Neural progenitor cell (in vitro differentiated cells): ENCODE data around the gene TXNDC11. TPM values are rescaled to one million over a fixed set of nuclear protein-coding genes. Genes with fewer than 3 reads are reported as not detected.

ENCODE experiments used
- DNase-seq: peaks from one replicate; pipeline ENCODE4 v3.0.0-alpha.2; 2016; ENCODE audit warnings: low spot score
- H2AFZ ChIP-seq: fragments of 200-600 bp; sonication (generic); replicated peaks from 2 replicates; pipeline ENCODE4 v1.6.1; 2016; ENCODE audit warnings: antibody characterized with exemption
- H3F3A ChIP-seq: fragments of 200-600 bp; sonication (generic); 2 replicates; pipeline ENCODE4 v1.6.1; 2016; ENCODE audit warnings: antibody characterized with exemption, low read depth
- H3K27ac ChIP-seq: fragments of 200-600 bp; sonication (generic); 2 replicates; pipeline ENCODE4 v1.5.1; 2016; ENCODE audit warnings: mild to moderate bottlenecking
- H3K27me3 ChIP-seq: fragments of 200-600 bp; sonication (generic); 2 replicates; pipeline ENCODE4 v1.6.1; 2016; ENCODE audit warnings: mild to moderate bottlenecking, moderate library complexity
- H3K36me3 ChIP-seq: fragments of 200-600 bp; sonication (generic); 2 replicates; pipeline ENCODE4 v1.5.1; 2016
- H3K4me1 ChIP-seq: fragments of 200-600 bp; sonication (generic); 2 replicates; pipeline ENCODE4 v1.6.1; 2016; ENCODE audit warnings: mixed run types
- H3K4me2 ChIP-seq: fragments of 200-600 bp; sonication (generic); 2 replicates; pipeline ENCODE4 v1.6.1; 2016
- H3K4me3 ChIP-seq: fragments of 200-600 bp; sonication (generic); 2 replicates; pipeline ENCODE4 v1.5.1; 2016
- H3K79me2 ChIP-seq: fragments of 200-600 bp; sonication (generic); 2 replicates; pipeline ENCODE4 v1.6.1; 2016; ENCODE audit warnings: low read depth
- H3K9ac ChIP-seq: fragments of 200-600 bp; sonication (generic); 2 replicates; pipeline ENCODE4 v1.6.1; 2016
- H3K9me3 ChIP-seq: fragments of 200-600 bp; sonication (generic); 2 replicates; pipeline ENCODE4 v1.5.1; 2016; ENCODE audit warnings: low read depth
- H4K20me1 ChIP-seq: fragments of 200-600 bp; sonication (generic); 2 replicates; pipeline ENCODE4 v1.6.1; 2016; ENCODE audit warnings: low read depth
- H3K27ac Mint-ChIP-seq: 3 replicates; pipeline ENCODE4 v1.8.0; 2021; ENCODE audit warnings: mixed read lengths
- H3K27me3 Mint-ChIP-seq: 2 replicates; pipeline ENCODE4 v1.8.0; 2022; ENCODE audit warnings: low read depth, mild to moderate bottlenecking, inconsistent platforms, moderate library complexity, mixed read lengths; ENCODE audit not compliant: insufficient read depth
- H3K36me3 Mint-ChIP-seq: 3 replicates; pipeline ENCODE4 v1.8.0; 2021; ENCODE audit warnings: mixed read lengths
- H3K4me1 Mint-ChIP-seq: 3 replicates; pipeline ENCODE4 v1.8.0; 2021; ENCODE audit warnings: mixed read lengths
- H3K4me3 Mint-ChIP-seq: 3 replicates; pipeline ENCODE4 v1.8.0; 2021; ENCODE audit warnings: mild to moderate bottlenecking, moderate library complexity, mixed read lengths
- H3K9me3 Mint-ChIP-seq: 3 replicates; pipeline ENCODE4 v1.8.0; 2020; ENCODE audit warnings: mixed read lengths
- CTCF ChIP-seq: fragments of 200-600 bp; sonication (generic); IDR thresholded peaks from 2 replicates; pipeline ENCODE4 v1.5.1; 2017; ENCODE audit warnings: antibody characterized with exemption, mild to moderate bottlenecking
- EZH2 ChIP-seq: fragments of 200-600 bp; sonication (generic); IDR thresholded peaks from 2 replicates; pipeline ENCODE4 v1.6.1; 2017; ENCODE audit warnings: antibody characterized with exemption, mild to moderate bottlenecking, moderate library complexity
- EZH2phosphoT487 ChIP-seq: fragments of 200-600 bp; sonication (generic); IDR thresholded peaks from 2 replicates; pipeline ENCODE4 v1.6.1; 2017; ENCODE audit warnings: antibody characterized with exemption
- total RNA-seq: library from RNA; depleted of rRNA; stranded (reverse); fragments of >200 nt; gene quantifications from 2 replicates; pipeline ENCODE4 v1.2.3, GENCODE V29; 2015; ENCODE audit warnings: low replicate concordance

TXNDC11 gene
- total RNA-seq, 1 donor from 2014 or later, result 7.4 TPM

DNA sequence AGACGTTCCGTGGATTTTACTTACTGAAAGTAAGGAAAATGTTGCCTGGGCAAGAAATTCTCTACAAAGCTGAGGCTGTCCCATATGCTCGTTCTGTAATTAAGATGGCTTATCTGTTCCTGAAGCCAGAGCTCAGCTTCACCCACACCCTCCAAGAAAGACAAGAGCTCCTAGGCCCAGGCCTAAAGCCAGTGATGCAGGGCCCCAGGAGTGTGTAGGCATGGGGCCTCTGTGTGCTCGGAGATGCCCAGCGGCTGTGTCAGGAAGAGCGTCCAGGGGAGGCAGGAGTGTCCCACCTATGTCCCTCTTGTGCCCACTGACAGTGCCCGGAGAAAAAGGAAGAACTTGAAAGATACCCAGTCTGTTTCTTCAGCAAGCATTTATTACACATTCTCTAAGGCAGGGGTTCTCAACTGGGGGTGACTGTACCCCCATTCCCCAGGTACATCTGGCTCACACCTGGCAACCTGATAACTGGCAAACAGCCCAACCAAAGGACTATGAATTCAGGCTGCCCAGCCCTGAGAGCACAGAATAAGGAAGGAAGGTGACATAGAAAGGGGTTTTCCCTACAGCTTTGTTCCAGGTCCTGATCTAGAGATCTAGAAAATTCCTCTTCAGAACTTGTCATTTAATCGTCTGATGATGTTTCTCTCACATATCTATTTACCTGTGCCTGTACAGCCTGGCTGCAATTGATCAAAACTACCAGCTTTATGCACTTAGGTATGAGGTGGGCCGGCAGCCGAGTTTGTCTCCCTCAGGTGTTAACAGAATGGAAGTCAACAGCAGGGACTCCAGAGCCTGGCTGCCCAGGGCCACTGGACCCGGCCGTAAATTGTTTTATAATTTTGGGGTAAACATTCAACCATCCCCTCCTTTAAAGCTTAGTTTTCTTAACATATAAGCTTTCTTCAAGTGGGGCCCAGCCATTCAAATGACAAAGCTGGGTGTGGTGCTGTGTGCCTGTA is 62.4 kb downstream of the TXNDC11 start:
- peaks cover 7% of the 10 kb centered on the region for H3F3A ChIP-seq
- no peaks in the 10 kb centered on the region for H3K9me3 ChIP-seq
- peaks cover 48% of the 10 kb centered on the region for H4K20me1 ChIP-seq
- no peaks in the 10 kb centered on the region for H3K27me3 ChIP-seq
- no peak overlapping the region for H3K4me3 ChIP-seq
- Mint-ChIP-seq H3K9me3 (no peaks in the 10 kb centered on the region), H3K27me3 (peaks cover 7% of the 10 kb centered on the region), H3K36me3 (peaks cover 25% of the 10 kb centered on the region), H3K4me3 (no peak overlapping the region), H3K27ac (peak overlapping the region; percentile 22), H3K4me1 (no peaks in the 10 kb centered on the region)
- no peak overlapping the region for H3K9ac ChIP-seq
- peaks cover 5% of the 10 kb centered on the region for H3K79me2 ChIP-seq
- H3K4me1 ChIP-seq, result no peaks in the 10 kb centered on the region
- H2AFZ ChIP-seq, result no peak overlapping the region
- DNase-seq, result no peak
- H3K4me2 ChIP-seq, result no peak overlapping the region
- H3K27ac ChIP-seq, result peak overlapping the region; percentile 63
- H3K36me3 ChIP-seq, result no peaks in the 10 kb centered on the region
- TF ChIP-seq EZH2 (no peak), CTCF (no peak), EZH2phosphoT487 (no peak)

- no peak overlapping the region for H3K4me3 Mint-ChIP-seq
- H3K4me1 Mint-ChIP-seq, result peaks cover 4% of the 10 kb centered on the region
- peaks cover 19% of the 10 kb centered on the region for H3K36me3 Mint-ChIP-seq
- peaks cover 7% of the 10 kb centered on the region for H3F3A ChIP-seq
- H3K4me2 ChIP-seq, result no peak overlapping the region
- H3K4me1 ChIP-seq, result no peaks in the 10 kb centered on the region
- no peak overlapping the region for H2AFZ ChIP-seq
- no peaks in the 10 kb centered on the region for H3K9me3 ChIP-seq
- peaks cover 58% of the 10 kb centered on the region for H4K20me1 ChIP-seq
- H3K27ac ChIP-seq, result peak overlapping the region; percentile 63
- H3K27me3 ChIP-seq, result no peaks in the 10 kb centered on the region
- no peak for DNase-seq
- peaks cover 7% of the 10 kb centered on the region for H3K27me3 Mint-ChIP-seq
- peaks cover 14% of the 10 kb centered on the region for H3K79me2 ChIP-seq
- no peak overlapping the region for H3K4me3 ChIP-seq
- H3K36me3 ChIP-seq, result no peaks in the 10 kb centered on the region
- H3K9ac ChIP-seq, result no peak overlapping the region
- no peak for TF ChIP-seq CTCF
- no peak for TF ChIP-seq EZH2
- TF ChIP-seq EZH2phosphoT487, result no peak
- H3K9me3 Mint-ChIP-seq, result no peaks in the 10 kb centered on the region
- H3K27ac Mint-ChIP-seq, result peak overlapping the region; percentile 10
Measured at GRCh38 chr16:11679250-11679649, 63.4 kb downstream of the TXNDC11 start.

DNA sequence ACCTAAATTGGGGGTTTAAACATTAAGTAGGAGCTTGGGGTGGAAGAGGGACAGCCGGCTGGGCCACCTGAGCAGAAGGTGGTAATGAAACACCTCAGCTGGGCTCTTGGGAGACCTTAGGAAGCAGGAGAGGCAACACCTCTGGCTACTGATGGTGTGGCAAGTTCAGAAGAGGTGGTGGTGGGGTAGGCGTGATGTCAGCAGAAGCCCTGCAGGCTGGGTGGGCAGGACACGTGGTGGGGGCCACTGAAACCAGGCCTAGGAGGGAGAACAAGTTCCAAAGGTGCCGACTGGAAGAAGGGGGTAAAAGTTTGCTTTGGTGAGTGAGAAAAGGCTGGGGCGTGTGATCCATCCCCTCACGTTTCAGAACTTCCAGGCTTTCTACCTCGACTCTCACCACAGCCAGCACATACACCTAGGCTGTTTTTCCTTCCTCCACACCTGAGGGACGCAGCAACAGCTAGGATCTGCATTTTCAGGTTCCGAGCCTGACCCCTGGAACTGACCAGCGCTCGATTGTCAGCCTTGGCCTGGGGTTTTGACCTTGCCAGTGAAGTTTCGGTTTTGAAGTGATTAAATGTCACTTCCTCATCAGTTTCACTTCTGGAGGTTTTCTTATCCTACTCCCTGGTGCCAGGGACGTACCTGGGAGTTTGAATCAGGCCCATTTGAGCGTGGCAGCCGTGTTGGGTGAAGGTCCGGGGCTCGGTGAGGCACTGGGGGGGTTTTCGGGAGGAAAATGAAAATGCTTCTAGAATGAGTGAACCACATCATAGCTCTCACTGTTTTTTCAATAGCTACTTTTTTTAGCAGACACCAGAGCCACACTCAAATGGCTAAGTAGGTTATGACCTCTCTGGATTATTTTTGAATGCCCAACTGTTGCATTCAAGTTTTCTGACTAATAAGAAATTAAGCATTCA is 64.4 kb downstream of the TXNDC11 start:
- Histone ChIP-seq H3K27me3 (no peaks in the 10 kb centered on the region), H3K36me3 (no peaks in the 10 kb centered on the region), H2AFZ (no peak overlapping the region), H3F3A (peaks cover 7% of the 10 kb centered on the region), H3K9me3 (no peaks in the 10 kb centered on the region), H3K4me1 (no peaks in the 10 kb centered on the region), H3K4me2 (no peak overlapping the region), H3K27ac (no peak overlapping the region), H4K20me1 (peaks cover 68% of the 10 kb centered on the region), H3K4me3 (no peak overlapping the region), H3K9ac (no peak overlapping the region), H3K79me2 (peaks cover 24% of the 10 kb centered on the region)
- Mint-ChIP-seq H3K4me1 (peaks cover 4% of the 10 kb centered on the region), H3K4me3 (no peak overlapping the region), H3K9me3 (no peaks in the 10 kb centered on the region), H3K36me3 (peaks cover 16% of the 10 kb centered on the region), H3K27me3 (peaks cover 5% of the 10 kb centered on the region), H3K27ac (no peak overlapping the region)
- DNase-seq, result no peak
- no peak for TF ChIP-seq EZH2phosphoT487
- TF ChIP-seq CTCF, result no peak
- no peak for TF ChIP-seq EZH2
